Forelimb muscle (tissue), 1 donor: ENCODE results near the gene DNAJC1. TPM values are rescaled to one million over a fixed set of nuclear protein-coding genes. Genes with fewer than 3 reads are reported as not detected.
"Not testable (repeated sequence)": the region's sequence is repeated elsewhere in the genome, so short reads cannot be mapped to it uniquely, and the experiment has no call there.

Experiments used
- DNase-seq: peaks from one replicate; pipeline ENCODE4 v3.0.0-alpha.2; 2013; ENCODE audit warnings: low read depth
- polyA plus RNA-seq: library from polyadenylated mRNA; unstranded; fragments of 120-200 nt; gene quantifications from one replicate; pipeline ENCODE4 v1.2.1, GENCODE V29; 2013; ENCODE audit not compliant: insufficient read length

The DNAJC1 gene
- polyA plus RNA-seq, 1 donor = 10.8 TPM

GRCh38 chr10:21827308-21827707, 176.2 kb downstream of the DNAJC1 start:
- no peak for DNase-seq

DNA sequence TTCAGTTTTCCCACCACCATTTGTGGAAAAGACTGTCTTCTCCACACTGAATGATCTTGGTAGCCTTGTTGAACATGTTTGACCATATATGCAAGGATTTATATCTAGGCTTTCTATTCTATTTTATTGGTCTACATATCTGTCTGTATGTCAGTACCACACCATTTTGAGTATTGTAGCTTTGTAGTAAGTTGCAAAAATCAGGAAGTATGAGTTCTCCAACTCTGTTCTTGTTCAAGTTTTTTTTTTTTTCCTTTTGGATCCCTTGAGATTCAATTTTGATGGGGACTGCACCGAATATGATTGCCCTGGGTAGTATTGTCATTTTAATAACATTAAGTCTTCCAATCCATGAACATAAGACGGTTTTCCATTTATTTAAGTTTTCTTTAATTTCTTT, 176.8 kb downstream of the DNAJC1 start:
- no peak for DNase-seq

DNA sequence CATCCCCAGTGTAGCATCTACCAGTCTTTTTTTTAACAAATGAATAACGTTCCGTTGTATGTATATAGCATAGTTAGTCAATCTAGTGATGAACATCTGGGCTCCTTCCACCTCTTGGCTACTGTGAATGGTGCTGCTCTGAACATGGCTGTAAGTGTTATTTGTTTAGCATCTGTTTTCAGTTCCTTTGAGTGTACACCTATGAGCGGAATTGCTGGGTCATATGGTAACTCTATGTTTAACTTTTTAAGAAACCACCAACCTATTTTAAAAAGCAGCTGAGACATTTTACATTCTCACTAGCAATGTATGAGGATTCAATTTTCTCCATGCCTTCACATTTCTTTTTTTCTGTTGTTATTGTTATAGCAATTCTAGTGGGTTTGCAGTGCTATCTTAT, 178.2 kb downstream of the DNAJC1 start:
- DNase-seq = no peak

- no peak for DNase-seq
Observed at GRCh38 chr10:21824409-21824808, 179.1 kb downstream of the DNAJC1 start.

DNA sequence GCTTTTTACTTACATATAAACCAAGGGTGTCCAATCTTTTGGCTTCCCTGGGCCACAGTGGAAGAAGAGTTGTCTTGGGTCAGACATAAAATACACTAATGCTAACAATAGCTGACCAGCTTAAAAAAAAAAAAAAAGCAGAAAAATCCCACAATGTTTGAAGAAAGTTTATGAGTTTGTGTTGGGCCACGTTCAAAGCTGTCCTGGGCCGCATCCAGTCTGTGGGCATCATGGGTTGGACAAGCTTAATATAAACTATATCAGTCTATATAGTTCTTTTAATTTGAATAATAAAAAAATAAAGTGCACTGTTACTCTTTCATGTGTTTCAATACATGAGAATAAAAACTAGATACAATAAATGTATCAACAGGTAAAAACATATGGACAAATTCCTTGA, 179.9 kb downstream of the DNAJC1 start:
- no peak for DNase-seq

GRCh38 chr10:21822273-21822672, 181.3 kb downstream of the DNAJC1 start:
- not testable (repeated sequence) for DNase-seq

DNA sequence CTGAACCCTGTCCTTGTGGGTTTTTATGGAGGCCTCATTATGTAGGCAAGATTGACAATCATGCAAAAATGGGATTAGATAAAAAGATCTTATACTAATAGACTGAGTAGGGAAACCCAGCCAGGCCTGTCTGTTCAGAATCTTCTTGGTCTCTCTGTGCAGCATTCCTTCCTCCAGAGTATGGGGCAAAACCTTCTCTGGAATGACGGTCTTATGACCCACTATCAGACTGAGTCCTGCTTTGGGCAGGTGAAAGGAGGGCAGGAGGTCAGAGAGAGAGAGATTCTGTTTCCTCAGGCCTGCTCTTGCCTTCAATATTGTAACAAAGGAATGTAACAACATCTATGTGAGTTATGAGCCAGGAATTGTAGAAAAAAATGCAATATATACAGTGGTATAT, 182.6 kb downstream of the DNAJC1 start:
- DNase-seq = no peak

DNA sequence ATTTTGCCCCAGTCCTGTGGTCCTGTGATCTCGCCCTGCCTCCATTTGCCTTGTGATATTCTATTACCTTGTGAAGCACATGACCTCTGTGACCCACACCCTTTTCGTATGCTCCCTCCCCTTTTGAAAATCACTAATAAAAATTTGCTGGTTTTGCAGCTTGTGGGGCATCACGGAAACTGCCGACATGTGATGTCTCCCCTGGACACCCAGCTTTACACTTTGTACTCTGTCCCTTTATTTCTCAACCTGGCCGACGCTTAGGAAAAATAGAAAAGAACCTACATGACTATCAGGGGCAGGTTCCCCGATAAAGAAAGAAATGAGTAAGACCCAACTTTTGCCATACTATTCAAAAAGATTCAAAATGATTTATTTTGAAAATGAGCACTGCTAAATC, 185.1 kb downstream of the DNAJC1 start:
- DNase-seq = not testable (repeated sequence)

GRCh38 chr10:21814866-21815265, 188.7 kb downstream of the DNAJC1 start:
- no peak for DNase-seq

- no peak for DNase-seq
Observed at GRCh38 chr10:21813946-21814345, 189.6 kb downstream of the DNAJC1 start.

DNA sequence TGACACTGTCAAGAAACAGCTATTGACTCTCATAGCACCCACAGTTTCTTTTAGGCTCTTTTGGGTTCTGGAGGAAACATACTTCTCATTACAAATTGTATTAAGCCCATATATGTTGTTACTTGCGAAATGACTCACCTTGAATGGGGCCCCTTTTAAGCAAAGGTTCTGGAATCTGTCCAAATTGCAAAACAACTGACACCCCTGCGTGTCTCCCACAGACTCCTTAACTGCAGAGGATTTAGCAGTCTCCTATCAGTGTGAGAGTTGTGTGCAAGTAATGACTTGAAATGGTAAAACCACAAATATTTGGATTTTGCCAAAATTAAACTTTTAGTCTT, 192.3 kb downstream of the DNAJC1 start:
- no peak for DNase-seq

DNA sequence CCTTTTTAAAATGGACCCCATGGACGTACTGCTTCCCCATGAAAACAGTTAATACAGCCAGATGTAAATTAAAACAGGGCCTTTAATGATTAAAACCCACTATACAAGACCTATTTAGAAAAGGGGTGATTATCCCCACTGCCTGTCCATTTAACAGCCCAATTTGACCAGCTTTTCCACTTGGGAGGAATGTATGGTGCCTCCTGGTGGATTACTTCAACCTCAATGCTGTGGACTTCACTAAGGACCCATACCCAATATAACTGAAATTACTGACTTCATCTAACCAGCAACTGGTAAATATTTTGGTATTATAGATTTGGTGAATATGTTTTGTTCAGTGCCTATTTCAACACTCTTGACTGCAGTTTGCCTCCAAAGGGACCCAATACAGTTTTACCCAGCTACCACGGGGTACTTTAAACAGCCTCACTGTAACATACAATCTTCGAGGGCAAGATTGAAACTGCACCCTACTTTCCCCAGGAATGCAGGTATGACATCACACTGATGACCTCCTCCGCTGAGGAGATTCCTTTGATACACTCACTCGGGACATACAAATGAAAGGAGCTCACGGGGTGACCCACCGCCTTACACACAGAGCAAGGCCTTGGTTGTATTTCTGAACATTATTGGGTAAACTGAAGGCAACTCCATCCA, 192.8 kb downstream of the DNAJC1 start:
- no peak for DNase-seq

- no peak for DNase-seq
Observed at GRCh38 chr10:21808550-21808949, 195.0 kb downstream of the DNAJC1 start.

- no peak for DNase-seq
Observed at GRCh38 chr10:21807180-21807579, 196.3 kb downstream of the DNAJC1 start.

- no peak for DNase-seq
Observed at GRCh38 chr10:21803374-21803773, 200.2 kb downstream of the DNAJC1 start.

GRCh38 chr10:21801609-21802008, 201.9 kb downstream of the DNAJC1 start:
- no peak for DNase-seq

GRCh38 chr10:21797984-21798765, 205.4 kb downstream of the DNAJC1 start:
- DNase-seq = no peak

DNA sequence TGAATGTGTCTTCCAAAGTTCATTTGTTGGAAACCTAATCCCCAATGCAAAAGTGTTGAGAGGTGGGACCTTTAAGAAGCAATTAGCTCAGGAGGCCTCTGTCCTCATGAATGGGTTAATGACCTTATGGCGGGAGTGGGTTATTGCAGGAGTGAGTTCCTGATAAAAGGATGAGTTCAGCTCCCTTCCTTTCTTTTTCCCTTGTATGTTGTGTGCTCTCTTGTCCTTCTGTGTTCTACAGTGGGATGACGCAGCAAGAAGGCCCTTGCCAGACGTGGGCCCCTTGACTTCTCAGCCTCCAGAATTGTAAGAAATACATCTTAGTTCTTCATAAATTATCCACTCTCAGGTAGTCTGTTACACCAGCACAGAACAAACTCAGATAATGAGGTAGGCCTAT, 206.0 kb downstream of the DNAJC1 start:
- DNase-seq = no peak

- DNase-seq = no peak
Observed at GRCh38 chr10:21791276-21791675, 212.3 kb downstream of the DNAJC1 start.

DNA sequence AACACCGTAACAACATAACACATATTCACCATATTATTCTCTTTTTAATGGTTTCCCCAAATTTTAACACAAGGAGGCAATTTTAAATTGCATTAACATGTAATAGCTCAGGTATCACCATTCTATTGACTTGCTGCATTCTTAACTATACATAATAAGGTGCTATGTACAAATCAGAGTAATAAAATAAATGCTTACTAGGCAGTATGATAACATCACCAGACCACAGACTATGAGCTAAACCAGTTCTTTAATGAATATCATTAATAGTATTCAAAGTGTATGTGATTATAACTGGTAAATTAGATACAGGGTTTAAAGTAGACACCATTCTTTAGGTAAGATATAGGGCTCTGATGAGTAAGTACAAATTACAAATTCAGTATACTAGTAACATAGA, 226.6 kb downstream of the DNAJC1 start:
- no peak for DNase-seq

DNA sequence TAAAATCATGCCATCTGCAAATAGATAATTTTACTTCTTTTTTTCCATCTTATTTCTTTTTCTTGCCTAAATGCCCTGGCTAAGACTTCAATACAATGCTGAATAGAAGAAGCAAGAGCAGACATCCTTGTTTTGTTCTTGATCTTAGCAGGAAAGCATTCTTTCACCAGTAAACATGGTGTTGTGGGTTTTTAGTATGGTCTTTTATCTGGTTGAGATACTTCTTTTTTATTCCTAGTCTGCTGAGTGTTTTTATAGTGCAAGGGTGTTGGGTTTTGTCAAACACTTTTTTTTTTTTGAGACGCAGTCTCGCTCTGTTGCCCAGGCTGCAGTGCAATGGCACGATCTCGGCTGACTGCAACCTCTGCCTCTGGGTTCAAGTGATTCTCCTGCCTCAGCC, 232.3 kb downstream of the DNAJC1 start:
- no peak for DNase-seq

DNA sequence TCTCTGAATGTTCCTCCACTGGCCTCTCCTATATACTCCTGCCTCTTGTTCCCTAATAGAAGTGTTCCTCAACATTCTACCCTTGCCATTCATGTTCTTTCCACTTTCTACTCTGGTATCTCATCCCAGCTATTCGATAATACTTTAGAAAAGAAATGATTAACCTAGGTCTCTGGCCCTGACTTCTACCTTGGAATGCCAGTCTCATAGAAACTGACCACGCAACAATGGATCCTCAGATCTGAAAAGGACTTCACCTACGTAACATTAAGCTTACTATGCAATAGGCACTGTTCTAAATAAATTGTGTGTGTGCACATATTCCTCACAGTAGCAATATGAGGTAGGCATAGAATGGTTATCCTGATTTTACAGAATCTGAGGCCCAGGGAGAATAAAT, 234.5 kb downstream of the DNAJC1 start:
- no peak for DNase-seq

GRCh38 chr10:21764466-21765189, 238.9 kb downstream of the DNAJC1 start:
- DNase-seq = no peak
